H1 (cell line): Measurements from ENCODE around the gene BNC2. TPM values are rescaled to one million over a fixed set of nuclear protein-coding genes. Genes with fewer than 3 reads are reported as not detected.

Source experiments
- CTCF ChIA-PET: fragments of 300-600 bp; sonication (Branson Sonifier 250); formaldehyde crosslinking; loops from one replicate; lab custom pipeline; 2021; ENCODE audit not compliant: partially characterized antibody; lab: Charles Lee
- POLR2A ChIA-PET: fragments of 300-600 bp; sonication (Branson Sonifier 250); formaldehyde crosslinking; loops from one replicate; lab custom pipeline; 2021; ENCODE audit warnings: inconsistent platforms; ENCODE audit not compliant: partially characterized antibody; lab: Charles Lee
- DNase-seq, 2 experiments: peaks; one replicate each; pipeline versions ENCODE4 v3.0.0 to v3.0.0-alpha.2; 2010 to 2022; ENCODE audit warnings: low spot score in 2 of 2, low read depth in 1 of 2, mixed read lengths in 1 of 2
- FAIRE-seq: peaks from 2 replicates; lab custom pipeline; 2011; peaks lifted over from hg19 to GRCh38; lab: Jason Lieb, UNC
- H2AFZ ChIP-seq: 2 replicates; pipeline ENCODE4 v1.8.1; 2012; ENCODE audit warnings: low read length, inconsistent platforms
- H2AK5ac ChIP-seq: 2 replicates; pipeline ENCODE4 v1.6.1; 2013; ENCODE audit warnings: low read depth, low read length
- H2BK120ac ChIP-seq: replicated peaks from 2 replicates; pipeline ENCODE3; 2013; ENCODE audit warnings: low read depth, low read length, inconsistent platforms
- H2BK12ac ChIP-seq: 2 replicates; pipeline ENCODE4 v1.6.1; 2013; ENCODE audit warnings: low read depth, low read length
- H2BK15ac ChIP-seq: 2 replicates; pipeline ENCODE4 v1.6.1; 2013; ENCODE audit warnings: low read length
- H2BK20ac ChIP-seq: 2 replicates; pipeline ENCODE4 v1.6.1; 2013; ENCODE audit warnings: low read length
- H2BK5ac ChIP-seq: 2 replicates; pipeline ENCODE4 v1.6.1; 2013; ENCODE audit warnings: low read depth, low read length
- H3K14ac ChIP-seq: 2 replicates; pipeline ENCODE4 v1.6.1; 2013; ENCODE audit warnings: inconsistent platforms; ENCODE audit not compliant: insufficient read length
- H3K18ac ChIP-seq: 2 replicates; pipeline ENCODE4 v1.6.1; 2013; ENCODE audit warnings: low read length; ENCODE audit errors: extremely low read depth
- H3K23ac ChIP-seq: 2 replicates; pipeline ENCODE4 v1.6.1; 2013; ENCODE audit warnings: inconsistent platforms; ENCODE audit not compliant: insufficient read length
- H3K23me2 ChIP-seq: 2 replicates; pipeline ENCODE4 v1.6.1; 2013; ENCODE audit warnings: low read depth, low read length
- H3K27ac ChIP-seq: 2 replicates; pipeline ENCODE4 v1.6.1; 2011; ENCODE audit warnings: low read depth, low read length, inconsistent platforms
- H3K27me3 ChIP-seq, 4 experiments: replicated peaks in 1 of 4; 1 replicate in 1 of 4; 2 replicates in 3 of 4; pipeline versions ENCODE4 v1.6.1 to v1.8.1; 2011 to 2013; ENCODE audit warnings: low read length in 3 of 4, mild to moderate bottlenecking in 3 of 4, inconsistent platforms in 2 of 4, mixed read lengths in 2 of 4, moderate library complexity in 1 of 4; ENCODE audit not compliant: control insufficient read depth in 3 of 4, insufficient read depth in 3 of 4; ENCODE audit errors: extremely low read depth in 1 of 4
- H3K36me3 ChIP-seq, 4 experiments: 2 replicates each; pipeline versions ENCODE4 v1.6.1 to v1.8.1; 2011 to 2013; ENCODE audit warnings: mild to moderate bottlenecking in 4 of 4, low read length in 3 of 4, moderate library complexity in 2 of 4, control low read depth in 1 of 4, inconsistent platforms in 1 of 4; ENCODE audit not compliant: insufficient read depth in 4 of 4, control insufficient read depth in 2 of 4
- H3K4ac ChIP-seq: replicated peaks from 2 replicates; pipeline ENCODE3; 2013; ENCODE audit warnings: low read length, low read depth, mixed read lengths, inconsistent platforms; ENCODE audit not compliant: insufficient read length
- H3K4me1 ChIP-seq, 4 experiments: replicated peaks in 1 of 4; 1 replicate in 1 of 4; 2 replicates in 3 of 4; pipeline versions ENCODE4 v1.6.1 to v1.8.1; 2011 to 2013; ENCODE audit warnings: low read length in 3 of 4, inconsistent platforms in 2 of 4, mixed read lengths in 1 of 4; ENCODE audit not compliant: insufficient read depth in 4 of 4, control insufficient read depth in 3 of 4
- H3K4me2 ChIP-seq, 2 experiments: 2 replicates each; pipeline versions ENCODE4 v1.6.1 to v1.8.1; 2011 to 2013; ENCODE audit warnings: low read depth in 2 of 2, low read length in 2 of 2, control low read depth in 1 of 2, inconsistent platforms in 1 of 2, mild to moderate bottlenecking in 1 of 2; ENCODE audit not compliant: insufficient read depth in 1 of 2
- H3K4me3 ChIP-seq, 4 experiments: fragments of 200-600, 300-600 bp in 1 of 4; sonication (generic), shearing (Covaris generic), sonication (Bioruptor Twin) in 1 of 4; 2 replicates each; pipeline versions ENCODE4 v1.5.1 to v1.8.1; 2011 to 2016; ENCODE audit warnings: low read length in 4 of 4, low read depth in 3 of 4, control low read depth in 2 of 4, inconsistent platforms in 2 of 4, mild to moderate bottlenecking in 2 of 4, mixed read lengths in 1 of 4, moderate library complexity in 1 of 4; ENCODE audit not compliant: insufficient read depth in 2 of 4; ENCODE audit errors: extremely low read depth in 1 of 4
- H3K56ac ChIP-seq: replicated peaks from 2 replicates; pipeline ENCODE3; 2013; ENCODE audit warnings: low read depth, mild to moderate bottlenecking, mixed read lengths, low read length, inconsistent platforms; ENCODE audit not compliant: insufficient read length
- H3K79me1 ChIP-seq: 2 replicates; pipeline ENCODE4 v1.6.1; 2013; ENCODE audit warnings: low read depth, low read length, control low read depth
- H3K79me2 ChIP-seq, 2 experiments: 2 replicates each; pipeline versions ENCODE4 v1.6.1 to v1.8.1; 2012 to 2013; ENCODE audit warnings: low read length in 2 of 2, mild to moderate bottlenecking in 2 of 2, inconsistent platforms in 1 of 2; ENCODE audit not compliant: insufficient read depth in 2 of 2, control insufficient read depth in 1 of 2
- H3K9ac ChIP-seq, 4 experiments: replicated peaks in 1 of 4; 1 replicate in 1 of 4; 2 replicates in 3 of 4; pipeline versions ENCODE4 v1.6.1 to v1.8.1; 2011 to 2013; ENCODE audit warnings: low read depth in 3 of 4, low read length in 3 of 4, control low read depth in 2 of 4, mild to moderate bottlenecking in 2 of 4, moderate library complexity in 2 of 4, inconsistent platforms in 1 of 4; ENCODE audit errors: extremely low read depth in 1 of 4
- H3K9me3 ChIP-seq, 2 experiments: 2 replicates each; pipeline versions ENCODE4 v1.6.1 to v1.8.1; 2012 to 2013; ENCODE audit warnings: mild to moderate bottlenecking in 2 of 2, moderate library complexity in 2 of 2, control low read depth in 1 of 2, inconsistent platforms in 1 of 2, low read depth in 1 of 2, low read length in 1 of 2, mixed read lengths in 1 of 2; ENCODE audit not compliant: insufficient read depth in 2 of 2
- H4K20me1 ChIP-seq, 2 experiments: replicated peaks in 1 of 2; 2 replicates each; pipeline versions ENCODE3 to v1.8.1; 2011 to 2013; ENCODE audit warnings: inconsistent platforms in 2 of 2, low read length in 2 of 2, mild to moderate bottlenecking in 1 of 2; ENCODE audit not compliant: insufficient read depth in 2 of 2, control insufficient read depth in 1 of 2
- H4K5ac ChIP-seq: 2 replicates; pipeline ENCODE4 v1.6.1; 2013; ENCODE audit warnings: low read length, low read depth, mixed read lengths, inconsistent platforms; ENCODE audit not compliant: insufficient read length
- H4K8ac ChIP-seq: 2 replicates; pipeline ENCODE4 v1.8.0; 2013; ENCODE audit warnings: mild to moderate bottlenecking, moderate library complexity, low read length, inconsistent platforms; ENCODE audit not compliant: insufficient read depth; ENCODE audit errors: extremely low read depth
- H4K91ac ChIP-seq: replicated peaks from 2 replicates; pipeline ENCODE3; 2013; ENCODE audit warnings: low read length, mixed read lengths, inconsistent platforms; ENCODE audit not compliant: insufficient read length
- BCL11A ChIP-seq, 2 experiments: IDR thresholded peaks; one replicate each; pipeline ENCODE4 v1.6.1; 2011; ENCODE audit warnings: low read depth in 2 of 2, low read length in 2 of 2, mild to moderate bottlenecking in 2 of 2
- BRCA1 ChIP-seq: IDR thresholded peaks from 2 replicates; pipeline ENCODE4 v1.6.1; 2012; ENCODE audit warnings: low read depth, low read length, improper control_type of control experiment
- EP300 ChIP-seq, 2 experiments: IDR thresholded peaks; 1 replicate in 1 of 2; 2 replicates in 1 of 2; pipeline ENCODE4 v1.6.1; 2011 to 2012; ENCODE audit warnings: low read depth in 2 of 2, low read length in 2 of 2, mild to moderate bottlenecking in 2 of 2, borderline replicate concordance in 1 of 2, inconsistent platforms in 1 of 2, moderate library complexity in 1 of 2
- FOSL1 ChIP-seq: IDR thresholded peaks from 2 replicates; pipeline ENCODE4 v1.6.1; 2011; ENCODE audit warnings: mild to moderate bottlenecking, low read depth, low read length, moderate library complexity; ENCODE audit not compliant: insufficient read depth
- HDAC6 ChIP-seq: IDR thresholded peaks from one replicate; pipeline ENCODE4 v1.7.1; 2012; ENCODE audit warnings: low read depth, mild to moderate bottlenecking, inconsistent platforms, low read length, moderate library complexity
- JUN ChIP-seq: IDR thresholded peaks from 2 replicates; pipeline ENCODE4 v1.6.1; 2011; ENCODE audit warnings: low read depth, mild to moderate bottlenecking, improper control_type of control experiment, low read length
- JUND ChIP-seq: IDR thresholded peaks from 2 replicates; pipeline ENCODE4 v1.6.1; 2011; ENCODE audit warnings: mild to moderate bottlenecking, improper control_type of control experiment, low read length
- RFX5 ChIP-seq: IDR thresholded peaks from 2 replicates; pipeline ENCODE4 v1.6.1; 2011; ENCODE audit warnings: low read depth, low read length, improper control_type of control experiment, borderline replicate concordance
- RXRA ChIP-seq: IDR thresholded peaks from 2 replicates; pipeline ENCODE4 v1.6.1; 2011; ENCODE audit warnings: low read depth, mild to moderate bottlenecking, low read length, moderate library complexity; ENCODE audit not compliant: insufficient read depth
- SIRT6 ChIP-seq: IDR thresholded peaks from one replicate; pipeline ENCODE4 v1.7.1; 2012; ENCODE audit warnings: low read length, inconsistent platforms
- SP4 ChIP-seq: IDR thresholded peaks from 2 replicates; pipeline ENCODE4 v1.6.1; 2012; ENCODE audit warnings: low read length, inconsistent platforms
- SRF ChIP-seq: IDR thresholded peaks from 2 replicates; pipeline ENCODE4 v1.6.1; 2011; ENCODE audit warnings: mild to moderate bottlenecking, low read depth, low read length, moderate library complexity
- SUZ12 ChIP-seq: fragments of 200-600 bp; sonication (generic); IDR thresholded peaks from 2 replicates; pipeline ENCODE4 v1.6.1; 2012; ENCODE audit warnings: mild to moderate bottlenecking, inconsistent platforms, low read length, moderate library complexity, mixed read lengths
- ZNF274 ChIP-seq: IDR thresholded peaks from 2 replicates; pipeline ENCODE4 v1.7.0; 2012; ENCODE audit warnings: low read length, borderline replicate concordance; ENCODE audit errors: extremely low read depth
- WGBS, 2 experiments: shearing (Covaris generic) in 1 of 2; methylation state at CpG; one replicate each; pipeline versions ENCODE4 v1.1.6 to v1.1.7; 2013 to 2015; ENCODE audit warnings: low lambda C conversion rate in 2 of 2, mixed read lengths in 2 of 2, inconsistent platforms in 1 of 2, low coverage in 1 of 2, missing lambda C conversion rate in 1 of 2; ENCODE audit not compliant: insufficient replicate concordance in 2 of 2, insufficient coverage in 1 of 2, insufficient read length in 1 of 2; ENCODE audit errors: extremely low coverage in 1 of 2, missing lambda C conversion rate in 1 of 2; 5-methylcytosine and 5-hydroxymethylcytosine counted together
- polyA plus RNA-seq, 7 experiments: library from polyadenylated mRNA; depleted of rRNA in 3 of 7; stranded (reverse) in 5 of 7; unstranded in 2 of 7; fragments of >200 nt in 5 of 7; fragments of 200-250 nt in 2 of 7; gene quantifications; 1 replicate in 5 of 7; 2 replicates in 1 of 7; 4 replicates in 1 of 7; pipeline versions ENCODE4 v1.2.1 to v1.2.3, GENCODE V29; 2011 to 2013; ENCODE audit warnings: missing spikeins in 2 of 7, mixed read lengths in 2 of 7
- total RNA-seq: library from RNA; stranded (reverse); fragmentation: NEBNext Ultra II Directional; extraction: Animal tissue kit (Norgen Biotek cat#: 25700); gene quantifications from 2 replicates; pipeline ENCODE4 v1.2.1, GENCODE V29; 2021
- TF ChIP-seq, protein P1 (sequence below): IDR thresholded peaks from 2 replicates; pipeline ENCODE4 v1.6.1; 2011; ENCODE audit warnings: low read depth, mild to moderate bottlenecking, low read length; ENCODE audit not compliant: insufficient read depth

BNC2 gene
- total and polyA plus RNA-seq, 2 of the 8 experiments (the other 6 are each of a cell fraction or from before 2014, with no cell fraction given): 16.0 to 26.8 TPM

DNA sequence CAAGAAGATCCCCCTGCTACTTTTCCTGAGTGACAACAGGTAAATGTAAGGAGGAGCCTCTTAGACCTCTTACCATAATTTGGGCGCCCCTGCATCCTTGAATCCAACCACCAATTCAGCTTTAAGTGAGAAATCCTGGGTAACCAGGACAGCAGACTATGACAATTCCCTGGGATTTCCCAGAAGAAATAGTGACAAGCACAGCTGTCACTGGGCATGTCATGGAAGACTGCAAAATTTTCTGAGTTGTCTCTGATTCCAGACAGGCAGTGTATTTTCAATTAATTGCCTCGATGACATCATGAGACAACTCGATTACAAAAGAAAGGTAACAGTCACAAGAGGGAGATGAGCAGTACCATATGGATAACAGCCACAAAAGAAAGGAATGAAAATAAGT lies 256.9 kb downstream of the BNC2 start:
- no peak overlapping the region for H2BK5ac ChIP-seq
- no peaks in the 10 kb centered on the region; the same call in 1 of the 2 replicates for H3K79me1 ChIP-seq
- H2BK20ac ChIP-seq: no peak overlapping the region
- POLR2A ChIA-PET: no interaction called here
- no peak overlapping the region for H3K14ac ChIP-seq
- CTCF ChIA-PET: no interaction called here
- H3K18ac ChIP-seq: no peak overlapping the region
- no peak overlapping the region for H3K4me2 ChIP-seq
- H3K56ac ChIP-seq: no peak overlapping the region
- no peak overlapping the region for H3K4me3 ChIP-seq
- H2AK5ac ChIP-seq: no peak overlapping the region
- peaks cover 3 to 15% of the 10 kb centered on the region in 2 experiments; a peak in 2 of 4 replicates for H3K79me2 ChIP-seq
- no peaks in the 10 kb centered on the region for H3K9me3 ChIP-seq
- H4K5ac ChIP-seq: no peak overlapping the region
- peaks cover 0 to 9% (median 5%) of the 10 kb centered on the region in 4 experiments; a peak in 4 of 7 replicates for H3K4me1 ChIP-seq
- H4K91ac ChIP-seq: no peak overlapping the region
- H2BK12ac ChIP-seq: no peak overlapping the region
- 65% methylated on average over 3 of the region's 3 CpGs; no CpG with 5 or more reads in 1 of the 2 experiments for WGBS, 2 experiments
- FAIRE-seq (no peak), DNase-seq (no peak)
- H3K23ac ChIP-seq: no peak overlapping the region
- no peaks in the 10 kb centered on the region for H3K27me3 ChIP-seq
- no peaks in the 10 kb centered on the region; the same call in 1 of the 2 replicates for H3K23me2 ChIP-seq
- H3K9ac ChIP-seq: no peak overlapping the region
- H4K20me1 ChIP-seq: no peaks in the 10 kb centered on the region
- H2BK15ac ChIP-seq: no peak overlapping the region
- no peak overlapping the region for H3K27ac ChIP-seq
- no peak overlapping the region for H4K8ac ChIP-seq
- H3K36me3 ChIP-seq: no peaks in the 10 kb centered on the region
- H2AFZ ChIP-seq: no peak overlapping the region
- H2BK120ac ChIP-seq: no peak overlapping the region
- no peak overlapping the region for H3K4ac ChIP-seq
- no peak for TF ChIP-seq EP300 (IDR thresholded peaks at IDR 0.05; ENCODE audit: borderline replicate concordance in 1 of 2, low read depth in 2 of 2, low read length in 2 of 2)
- no peak for TF ChIP-seq SRF
- no peak for TF ChIP-seq RXRA
- TF ChIP-seq FOSL1: no peak
- TF ChIP-seq SIRT6: no peak
- TF ChIP-seq BRCA1: no peak
- TF ChIP-seq SP4: no peak
- no peak for TF ChIP-seq HDAC6
- no peak for TF ChIP-seq RFX5
- TF ChIP-seq BCL11A (IDR thresholded peaks at IDR 0.05; ENCODE audit: low read depth in 2 of 2, low read length in 2 of 2): no peak
- TF ChIP-seq JUND: no peak
- no peak for TF ChIP-seq ZNF274
- TF ChIP-seq JUN: no peak
- TF ChIP-seq SUZ12: no peak
- TF ChIP-seq, protein P1, sequence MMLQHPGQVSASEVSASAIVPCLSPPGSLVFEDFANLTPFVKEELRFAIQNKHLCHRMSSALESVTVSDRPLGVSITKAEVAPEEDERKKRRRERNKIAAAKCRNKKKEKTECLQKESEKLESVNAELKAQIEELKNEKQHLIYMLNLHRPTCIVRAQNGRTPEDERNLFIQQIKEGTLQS: no peak
